Erythroblast (primary cell): Measurements from ENCODE around the gene ACSF3.

Source experiments
- GATA1 ChIP-seq: IDR thresholded peaks from 2 replicates; pipeline ENCODE4 v1.6.1; 2011; ENCODE audit warnings: low read depth, mild to moderate bottlenecking, control low read depth, low read length, moderate library complexity
- POLR2A ChIP-seq: IDR thresholded peaks from 2 replicates; pipeline ENCODE4 v1.6.1; 2011; ENCODE audit warnings: mild to moderate bottlenecking, low read length

GRCh38 chr16:89078172-89078571, 15.5 kb upstream of the ACSF3 start:
- TF ChIP-seq POLR2A (no peak), GATA1 (no peak)
